Measurements from ENCODE around the gene OTOGL.

- TF ChIP-seq SP1 (IDR thresholded peaks at IDR 0.05) (no peak), FOXM1 (IDR thresholded peaks at IDR 0.05; ENCODE audit: borderline replicate concordance) (no peak), ELF4 (IDR thresholded peaks at IDR 0.05) (no peak), SUZ12 (IDR thresholded peaks at IDR 0.05) (no peak), BHLHE40 (IDR thresholded peaks at IDR 0.05; ENCODE audit: borderline replicate concordance) (no peak), LEF1 (IDR thresholded peaks at IDR 0.05; ENCODE audit: borderline replicate concordance) (no peak), FOXA1 (IDR thresholded peaks at IDR 0.05) (no peak), NFRKB (IDR thresholded peaks at IDR 0.05) (no peak), L3MBTL2 (conservative IDR thresholded peaks at IDR 0.05) (no peak), ZNF384 (IDR thresholded peaks at IDR 0.05) (no peak)
Observed at GRCh38 chr12:80412343-80412953, 313.1 kb downstream of the OTOGL start.

All from HEK293T (cell line).